Activated CD4-positive, alpha-beta T cell treated with anti-CD3 and anti-CD28 coated beads for 36 hours (primary cell): ENCODE results near the gene C1R. TPM values are rescaled to one million over a fixed set of nuclear protein-coding genes. Genes with fewer than 3 reads are reported as not detected.
"Not testable (repeated sequence)": the region's sequence is repeated elsewhere in the genome, so short reads cannot be mapped to it uniquely, and the experiment has no call there.

Experiments
- ATAC-seq: fragments of 200-7000 bp; cut with Tn5 transposase; one replicate; pipeline ENCODE4 v1.10.0; 2021; ENCODE audit warnings: mild to moderate bottlenecking, moderate library complexity
- CTCF ChIA-PET: fragments of 350-600 bp; sonication (Branson Sonifier 250); formaldehyde crosslinking; loops from one replicate; lab custom pipeline; 2021; ENCODE audit warnings: antibody characterized with exemption; lab: Charles Lee
- POLR2A ChIA-PET: fragments of 350-600 bp; sonication (Branson Sonifier 250); formaldehyde crosslinking; loops from one replicate; lab custom pipeline; 2021; ENCODE audit warnings: antibody characterized with exemption, inconsistent platforms; lab: Charles Lee
- DNase-seq: peaks from one replicate; pipeline ENCODE4 v3.0.0-alpha.2; 2020
- H3K27ac Mint-ChIP-seq: one replicate; pipeline ENCODE4 v1.8.0; 2021; ENCODE audit warnings: mixed read lengths
- H3K27me3 Mint-ChIP-seq: one replicate; pipeline ENCODE4 v1.8.0; 2021; ENCODE audit warnings: mixed read lengths
- H3K36me3 Mint-ChIP-seq: one replicate; pipeline ENCODE4 v1.8.0; 2021; ENCODE audit warnings: low read depth, mixed read lengths
- H3K4me1 Mint-ChIP-seq: one replicate; pipeline ENCODE4 v1.8.0; 2021; ENCODE audit warnings: mixed read lengths
- H3K4me3 Mint-ChIP-seq: one replicate; pipeline ENCODE4 v1.8.0; 2021; ENCODE audit warnings: mild to moderate bottlenecking, moderate library complexity, mixed read lengths
- H3K9me3 Mint-ChIP-seq: one replicate; pipeline ENCODE4 v1.8.0; 2021; ENCODE audit warnings: low read depth, mixed read lengths
- intact Hi-C, 2 experiments: fragments of 100-400 bp; cut with DNase I in 1 of 2; cut with micrococcal nuclease in 1 of 2; formaldehyde crosslinking; loops; one replicate each; pipeline versions ENCODE4 v1.14.2 to v1.15.1; 2022 to 2024; cut with DNase I, micrococcal nuclease
- total RNA-seq, 2 experiments: library from RNA; stranded (reverse); gene quantifications; one replicate each; pipeline ENCODE4 v1.2.3, GENCODE V29; 2021

Gene C1R
- total RNA-seq, 2 experiments from 2014 or later = 1.4 to 2.2 TPM

GRCh38 chr12:7108003-7108795, 16.0 kb upstream of the C1R start:
- DNase-seq = peak; percentile 89
- CTCF ChIA-PET = interaction anchor here (0.6 to 5.1 kb wide), 22 partner anchors 9 to 1025 kb away, joined by 3 to 41 read pairs (median 4); partner anchors contain the start of genes C12orf57, LPCAT3, MLF2 and RNU7-1
- H3K9me3 Mint-ChIP-seq = peaks cover 8% of the 10 kb centered on the region

GRCh38 chr12:7107636-7108002, 15.4 kb upstream of the C1R start:
- Mint-ChIP-seq H3K27ac (peak overlapping the region; percentile 94), H3K9me3 (peaks cover 8% of the 10 kb centered on the region), H3K4me1 (peaks cover 36% of the 10 kb centered on the region), H3K36me3 (peaks cover 36% of the 10 kb centered on the region), H3K27me3 (no peaks in the 10 kb centered on the region), H3K4me3 (peak overlapping the region; percentile 92)
- intact Hi-C loops = loop anchor here (1.0 to 10.0 kb wide), 8 partner anchors 23 to 383 kb away; partner anchors contain the start of genes EMG1 (in 2 of the 2), LPCAT3 (in 2 of the 2), PHB2 (in 2 of the 2) and C12orf57 (in 1 of the 2)
- peak; percentile 7 for ATAC-seq
- DNase-seq = no peak
- POLR2A ChIA-PET = interaction anchor here (0.7 to 3.2 kb wide), 3 partner anchors 146 to 164 kb away, joined by 3 to 34 read pairs (median 3); partner anchors contain the start of genes C12orf57 and RNU7-1
- CTCF ChIA-PET = interaction anchor here (0.7 to 5.1 kb wide), 16 partner anchors 8 to 355 kb away, joined by 3 to 41 read pairs (median 4); partner anchors contain the start of genes C12orf57, LPCAT3, MLF2 and RNU7-1

More at GRCh38 chr12:7108003-7108795, 16.0 kb upstream of the C1R start:
- H3K27ac Mint-ChIP-seq = peak overlapping the region; percentile 94
- H3K4me3 Mint-ChIP-seq = peak overlapping the region; percentile 92
- POLR2A ChIA-PET = interaction anchor here (0.7 to 3.2 kb wide), 5 partner anchors 147 to 235 kb away, joined by 3 to 34 read pairs (median 3); partner anchors contain the start of genes C12orf57, RNU7-1 and SPSB2
- ATAC-seq = peak; percentile 95
- intact Hi-C loops = loop anchor here (1.0 to 10.0 kb wide), 8 partner anchors 22 to 383 kb away; partner anchors contain the start of genes EMG1 (in 2 of the 2), LPCAT3 (in 2 of the 2), PHB2 (in 2 of the 2) and C12orf57 (in 1 of the 2)
- H3K27me3 Mint-ChIP-seq = no peaks in the 10 kb centered on the region
- peaks cover 40% of the 10 kb centered on the region for H3K4me1 Mint-ChIP-seq
- H3K36me3 Mint-ChIP-seq = peaks cover 37% of the 10 kb centered on the region

GRCh38 chr12:7107181-7107580, 14.9 kb upstream of the C1R start:
- intact Hi-C loops = loop anchor here in 1 of 2 experiments (10.0 kb wide), 1 partner anchor 382 kb away; the partner anchor contains the start of gene COPS7A
- Mint-ChIP-seq H3K4me3 (peak overlapping the region; percentile 9), H3K36me3 (peaks cover 36% of the 10 kb centered on the region), H3K27ac (peak overlapping the region; percentile 12), H3K4me1 (peaks cover 36% of the 10 kb centered on the region)
- DNase-seq, ATAC-seq, H3K27me3 Mint-ChIP-seq, H3K9me3 Mint-ChIP-seq: not testable (repeated sequence)
- ChIA-PET POLR2A (interaction anchor here (3.2 kb wide), 1 partner anchor 163 kb away, joined by 34 read pairs; the partner anchor contains the start of genes C12orf57 and RNU7-1), CTCF (interaction anchor here (0.7 to 5.1 kb wide), 11 partner anchors 9 to 354 kb away, joined by 3 to 41 read pairs (median 4); partner anchors contain the start of genes C12orf57, LPCAT3, MLF2 and RNU7-1)

GRCh38 chr12:7106082-7106481, 13.8 kb upstream of the C1R start:
- ChIA-PET CTCF (interaction anchor here (0.6 to 1.1 kb wide), 4 partner anchors 39 to 358 kb away, joined by 3 to 4 read pairs (median 3); no protein-coding TSS in a partner anchor), POLR2A (no interaction called here)
- Mint-ChIP-seq H3K36me3 (peaks cover 35% of the 10 kb centered on the region), H3K27ac (peak overlapping the region; percentile 1), H3K4me1 (peaks cover 34% of the 10 kb centered on the region), H3K9me3 (peaks cover 8% of the 10 kb centered on the region), H3K27me3 (no peaks in the 10 kb centered on the region), H3K4me3 (no peak overlapping the region)
- DNase-seq (no peak), ATAC-seq (no peak)
- intact Hi-C loops = loop anchor here in 1 of 2 experiments (10.0 kb wide), 1 partner anchor 381 kb away; the partner anchor contains the start of gene COPS7A

GRCh38 chr12:7103837-7104584, 11.8 kb upstream of the C1R start:
- ChIA-PET POLR2A (no interaction called here), CTCF (interaction anchor here (0.5 to 1.4 kb wide), 4 partner anchors 15 to 179 kb away, joined by 3 to 5 read pairs (median 4); no protein-coding TSS in a partner anchor)
- intact Hi-C loops = loop anchor here in 1 of 2 experiments (10.0 kb wide), 1 partner anchor 379 kb away; the partner anchor contains the start of gene COPS7A
- DNase-seq (no peak), ATAC-seq (no peak)
- H3K36me3 Mint-ChIP-seq = peaks cover 28% of the 10 kb centered on the region
- no peak overlapping the region for H3K4me3 Mint-ChIP-seq
- H3K9me3 Mint-ChIP-seq = peaks cover 8% of the 10 kb centered on the region
- H3K4me1 Mint-ChIP-seq = peaks cover 21% of the 10 kb centered on the region
- no peak overlapping the region for H3K27ac Mint-ChIP-seq
- no peaks in the 10 kb centered on the region for H3K27me3 Mint-ChIP-seq

- peaks cover 8% of the 10 kb centered on the region for H3K9me3 Mint-ChIP-seq
- ATAC-seq (no peak), DNase-seq (no peak)
- intact Hi-C loops = loop anchor here in 1 of 2 experiments (10.0 kb wide), 1 partner anchor 378 kb away; the partner anchor contains the start of gene COPS7A
- peaks cover 30% of the 10 kb centered on the region for H3K36me3 Mint-ChIP-seq
- CTCF ChIA-PET = interaction anchor here (1.4 to 2.2 kb wide), 2 partner anchors 10 to 12 kb away, joined by 3 to 15 read pairs; no protein-coding TSS in a partner anchor
- peaks cover 16% of the 10 kb centered on the region for H3K4me1 Mint-ChIP-seq
- H3K4me3 Mint-ChIP-seq = no peak overlapping the region
- POLR2A ChIA-PET = no interaction called here
- no peaks in the 10 kb centered on the region for H3K27me3 Mint-ChIP-seq
- H3K27ac Mint-ChIP-seq = no peak overlapping the region
Measured at GRCh38 chr12:7102582-7102981, 10.3 kb upstream of the C1R start.

- no peak overlapping the region for H3K27ac Mint-ChIP-seq
- intact Hi-C loops = loop anchor here in 1 of 2 experiments (10.0 kb wide), 1 partner anchor 377 kb away; the partner anchor contains the start of gene COPS7A
- DNase-seq (no peak), ATAC-seq (no peak)
- CTCF ChIA-PET = interaction anchor here (2.2 kb wide), 1 partner anchor 11 kb away, joined by 15 read pairs; no protein-coding TSS in a partner anchor
- H3K4me3 Mint-ChIP-seq = no peak overlapping the region
- peaks cover 25% of the 10 kb centered on the region for H3K36me3 Mint-ChIP-seq
- POLR2A ChIA-PET = no interaction called here
- peaks cover 12% of the 10 kb centered on the region for H3K4me1 Mint-ChIP-seq
- H3K27me3 Mint-ChIP-seq = no peaks in the 10 kb centered on the region
- peaks cover 8% of the 10 kb centered on the region for H3K9me3 Mint-ChIP-seq
Measured at GRCh38 chr12:7101694-7102131, 9.5 kb upstream of the C1R start.

- ChIA-PET CTCF (interaction anchor here (2.2 kb wide), 1 partner anchor 11 kb away, joined by 15 read pairs; no protein-coding TSS in a partner anchor), POLR2A (no interaction called here)
- Mint-ChIP-seq H3K4me1 (peaks cover 7% of the 10 kb centered on the region), H3K4me3 (no peak overlapping the region), H3K36me3 (peaks cover 20% of the 10 kb centered on the region), H3K27ac (no peak overlapping the region), H3K27me3 (no peaks in the 10 kb centered on the region), H3K9me3 (peaks cover 3% of the 10 kb centered on the region)
- DNase-seq (no peak), ATAC-seq (no peak)
- intact Hi-C loops = loop anchor here in 1 of 2 experiments (10.0 kb wide), 1 partner anchor 376 kb away; the partner anchor contains the start of gene COPS7A
Measured at GRCh38 chr12:7101047-7101693, 8.9 kb upstream of the C1R start.

- H3K9me3 Mint-ChIP-seq = no peaks in the 10 kb centered on the region
Measured at GRCh38 chr12:7100239-7100638, 8.0 kb upstream of the C1R start.

More at GRCh38 chr12:7100239-7100638, 8.0 kb upstream of the C1R start:
- Mint-ChIP-seq H3K27me3 (no peaks in the 10 kb centered on the region), H3K36me3 (peaks cover 11% of the 10 kb centered on the region), H3K27ac (no peak overlapping the region), H3K4me1 (no peaks in the 10 kb centered on the region), H3K4me3 (no peak overlapping the region)
- intact Hi-C loops = loop anchor here in 1 of 2 experiments (10.0 kb wide), 1 partner anchor 375 kb away; the partner anchor contains the start of gene COPS7A
- ATAC-seq = no peak
- ChIA-PET CTCF (no interaction called here), POLR2A (no interaction called here)
- DNase-seq = no peak
